Coronary artery (tissue), 2 donors: ENCODE data around the gene PUS10.

Experiments
- DNase-seq: peaks from one replicate; pipeline ENCODE4 v3.0.0-alpha.2; 2017; ENCODE audit warnings: low spot score
- H3K27ac ChIP-seq, 2 donors: fragments of 200-600 bp; sonication (generic); one replicate each; pipeline ENCODE4 v1.5.1; 2016 to 2019
- H3K4me3 ChIP-seq: fragments of 200-600 bp; sonication (generic); 2 replicates; pipeline ENCODE4 v1.5.1; 2016; ENCODE audit warnings: mild to moderate bottlenecking, moderate library complexity
- TF ChIP-seq, protein P1 (sequence below): fragments of 200-600 bp; sonication (generic); IDR thresholded peaks from one replicate; pipeline ENCODE4 v1.5.1; 2019; ENCODE audit warnings: antibody characterized with exemption

PUS10 gene

DNA sequence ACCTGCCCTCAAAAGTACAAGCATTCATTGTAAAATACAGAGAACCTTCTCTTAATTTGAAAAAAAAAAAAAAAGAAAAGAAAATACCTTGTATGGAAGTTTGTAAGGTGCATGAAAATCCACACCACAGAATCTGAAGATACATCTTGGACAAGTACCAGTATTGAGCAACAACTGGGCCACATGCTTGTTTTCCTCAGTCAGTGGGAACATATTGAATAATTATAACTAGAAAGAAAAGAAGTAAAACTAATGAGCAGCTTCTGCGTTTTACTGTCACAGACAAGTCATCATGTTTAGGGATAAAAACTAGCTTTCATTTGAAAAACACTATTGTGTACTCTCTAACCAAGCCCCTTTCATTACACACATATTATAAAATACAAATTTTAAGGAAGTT is 6.4 kb downstream of the PUS10 start:
- Histone ChIP-seq H3K4me3 (no peak overlapping the region), H3K27ac (no peak overlapping the region)
- TF ChIP-seq, protein P1, sequence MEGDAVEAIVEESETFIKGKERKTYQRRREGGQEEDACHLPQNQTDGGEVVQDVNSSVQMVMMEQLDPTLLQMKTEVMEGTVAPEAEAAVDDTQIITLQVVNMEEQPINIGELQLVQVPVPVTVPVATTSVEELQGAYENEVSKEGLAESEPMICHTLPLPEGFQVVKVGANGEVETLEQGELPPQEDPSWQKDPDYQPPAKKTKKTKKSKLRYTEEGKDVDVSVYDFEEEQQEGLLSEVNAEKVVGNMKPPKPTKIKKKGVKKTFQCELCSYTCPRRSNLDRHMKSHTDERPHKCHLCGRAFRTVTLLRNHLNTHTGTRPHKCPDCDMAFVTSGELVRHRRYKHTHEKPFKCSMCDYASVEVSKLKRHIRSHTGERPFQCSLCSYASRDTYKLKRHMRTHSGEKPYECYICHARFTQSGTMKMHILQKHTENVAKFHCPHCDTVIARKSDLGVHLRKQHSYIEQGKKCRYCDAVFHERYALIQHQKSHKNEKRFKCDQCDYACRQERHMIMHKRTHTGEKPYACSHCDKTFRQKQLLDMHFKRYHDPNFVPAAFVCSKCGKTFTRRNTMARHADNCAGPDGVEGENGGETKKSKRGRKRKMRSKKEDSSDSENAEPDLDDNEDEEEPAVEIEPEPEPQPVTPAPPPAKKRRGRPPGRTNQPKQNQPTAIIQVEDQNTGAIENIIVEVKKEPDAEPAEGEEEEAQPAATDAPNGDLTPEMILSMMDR: no peak
- DNase-seq: no peak

DNA sequence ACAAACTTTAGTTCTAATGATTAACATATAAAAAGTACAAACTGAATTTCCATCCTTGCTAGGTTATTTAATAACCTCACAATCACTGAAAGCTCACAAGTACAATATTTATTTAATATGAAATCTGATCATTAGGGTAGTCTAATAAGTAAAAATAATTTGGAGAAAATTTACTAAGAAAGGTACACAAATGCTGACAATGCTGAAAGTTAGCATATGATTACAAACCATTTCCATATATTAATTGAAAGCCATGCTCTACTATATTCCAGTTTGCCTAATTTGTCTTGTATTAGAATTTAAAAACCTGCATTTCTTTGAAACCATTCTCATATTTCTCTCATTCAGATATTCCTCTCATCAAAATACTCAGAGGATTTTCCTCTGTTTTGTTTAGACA is 8.7 kb downstream of the PUS10 start:
- TF ChIP-seq, protein P1: no peak

DNA sequence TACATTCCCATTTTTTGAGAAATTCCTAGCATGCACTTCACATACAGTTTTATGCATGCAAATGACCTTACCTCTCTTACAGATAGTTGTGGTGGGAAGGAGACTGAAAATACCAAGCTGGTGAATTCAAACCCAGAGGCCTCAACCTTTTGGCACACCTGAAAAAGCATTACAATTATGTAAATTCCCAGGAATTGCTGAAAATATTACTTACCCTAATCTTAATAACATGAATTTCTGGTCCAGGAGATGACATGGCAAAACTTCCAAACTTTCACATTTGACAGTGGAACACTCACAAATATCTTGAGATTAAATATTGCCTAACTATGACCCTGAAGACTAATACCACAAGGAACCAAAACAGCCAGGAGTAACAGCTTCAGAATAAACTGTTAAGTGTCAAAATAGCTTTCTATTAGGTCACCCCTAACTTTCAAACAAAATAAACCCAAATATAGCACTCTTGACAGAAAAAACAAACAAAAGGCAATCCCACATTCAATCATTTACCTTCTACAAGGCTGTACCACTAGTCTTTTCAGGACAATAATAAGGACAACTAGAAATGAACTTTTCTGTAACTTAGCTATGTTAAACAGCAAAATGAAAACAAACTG is 11.5 kb downstream of the PUS10 start:
- DNase-seq: no peak
- TF ChIP-seq, protein P1: no peak
- H3K4me3 ChIP-seq: no peak overlapping the region
- no peak overlapping the region for H3K27ac ChIP-seq

More for the DNA sequence above, 8.7 kb downstream of the PUS10 start:
- DNase-seq: no peak
- no peak overlapping the region for H3K27ac ChIP-seq
- no peak overlapping the region for H3K4me3 ChIP-seq

DNA sequence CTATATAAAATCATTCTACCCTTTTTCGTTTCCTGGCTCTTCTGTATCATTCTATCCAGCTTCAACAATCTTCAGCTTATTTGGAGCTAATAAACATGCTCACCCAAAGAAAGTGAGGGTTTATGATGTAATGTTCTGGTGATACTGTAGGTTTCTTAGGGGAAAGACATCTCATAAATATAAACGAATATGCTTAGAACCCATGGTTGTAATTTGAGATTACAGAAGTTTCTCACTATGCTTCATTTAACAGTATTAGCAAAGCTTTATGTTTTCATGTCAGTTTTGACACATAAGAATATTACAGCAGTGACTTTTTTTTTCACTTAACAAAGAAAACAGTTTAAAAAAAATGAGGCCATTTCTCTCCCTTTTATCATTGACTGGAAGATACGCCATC is 12.3 kb downstream of the PUS10 start:
- TF ChIP-seq, protein P1: no peak
- Histone ChIP-seq H3K4me3 (no peak overlapping the region), H3K27ac (no peak overlapping the region)
- no peak for DNase-seq

DNA sequence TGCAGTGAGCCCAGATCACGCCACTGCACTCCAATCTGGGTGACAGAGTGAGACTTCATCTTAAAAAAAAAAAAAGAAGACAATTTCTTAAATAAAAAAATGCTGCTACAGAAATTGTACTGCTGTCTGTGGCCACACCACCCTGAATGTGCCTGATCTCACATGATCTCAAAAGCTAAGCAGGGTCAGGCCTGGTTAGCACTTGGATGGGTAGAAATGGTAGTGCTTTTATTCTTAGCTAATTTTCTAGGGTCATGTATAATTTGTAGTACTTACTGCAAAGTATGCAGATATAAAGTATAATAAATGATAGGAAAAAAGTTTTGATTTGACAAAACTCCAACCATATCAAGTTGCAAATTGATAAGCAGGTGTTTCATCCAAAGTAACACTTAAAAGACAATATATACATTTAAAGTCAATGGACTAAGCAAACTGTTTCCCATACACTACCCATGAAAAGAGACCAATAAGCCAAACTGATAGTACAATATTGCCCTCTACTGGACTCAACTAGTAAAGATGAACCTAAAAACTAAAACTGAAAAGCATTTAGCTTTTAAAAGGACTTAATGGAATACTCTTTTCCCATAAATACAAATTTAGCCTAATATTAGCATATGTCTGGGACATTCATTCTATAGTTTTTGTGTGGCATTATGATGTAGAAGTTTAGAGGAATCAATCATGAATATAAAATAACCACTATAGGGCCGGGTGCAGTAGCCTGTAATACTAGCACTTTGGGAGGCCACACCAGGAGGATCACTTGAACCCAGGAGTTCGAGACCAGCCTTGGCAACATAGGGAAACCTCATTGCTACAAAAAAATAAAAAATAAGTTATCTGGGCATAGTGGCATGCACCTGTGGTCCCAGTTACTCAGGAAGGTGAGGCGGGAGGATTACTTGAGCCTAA is 19.2 kb downstream of the PUS10 start:
- Histone ChIP-seq H3K27ac (no peak overlapping the region), H3K4me3 (no peak overlapping the region)
- TF ChIP-seq, protein P1: no peak
- DNase-seq: no peak

DNA sequence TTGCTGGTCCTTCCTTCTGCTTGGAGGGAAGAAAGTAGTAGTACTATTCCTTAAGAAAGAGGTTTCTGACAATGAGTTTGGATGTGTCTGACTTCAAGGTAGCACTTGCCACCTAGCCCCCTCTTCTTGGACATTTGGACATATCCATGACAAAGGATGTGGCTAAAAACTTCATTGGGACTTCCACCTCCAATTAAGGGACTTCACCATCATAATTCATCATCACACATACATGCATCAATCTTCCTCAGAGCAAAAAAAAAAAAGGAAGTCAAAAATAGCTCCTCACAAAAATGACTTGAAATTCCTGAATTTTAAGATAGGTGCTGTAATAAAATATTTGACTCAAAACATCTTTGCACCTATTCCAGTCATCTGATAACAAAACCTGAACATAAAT is 23.9 kb downstream of the PUS10 start:
- no peak overlapping the region for H3K4me3 ChIP-seq
- no peak overlapping the region for H3K27ac ChIP-seq
- TF ChIP-seq, protein P1: no peak
- DNase-seq: no peak
